T-helper 22 cell (primary cell): ENCODE measurements around the gene HNRNPC.
"Not testable (repeated sequence)": the region's sequence is repeated elsewhere in the genome, so short reads cannot be mapped to it uniquely, and the experiment has no call there.

Experiments
- DNase-seq: peaks from one replicate; pipeline ENCODE4 v3.0.0-alpha.2; 2020; ENCODE audit warnings: low read depth

HNRNPC gene

GRCh38 chr14:21268617-21269251 is 508 bp downstream of the HNRNPC start:
- DNase-seq, result no peak

- DNase-seq, result no peak
These were observed 1.2 kb downstream of the HNRNPC start for GRCh38 chr14:21267886-21268616.

- DNase-seq, result no peak
These were observed 1.8 kb downstream of the HNRNPC start for GRCh38 chr14:21267431-21267845.

- DNase-seq, result no peak
These were observed 5.0 kb downstream of the HNRNPC start for GRCh38 chr14:21264025-21264801.

GRCh38 chr14:21263284-21264024 is 5.8 kb downstream of the HNRNPC start:
- DNase-seq, result no peak

GRCh38 chr14:21262410-21262809 is 6.8 kb downstream of the HNRNPC start:
- DNase-seq, result no peak

- DNase-seq, result no peak
These were observed 7.4 kb downstream of the HNRNPC start for GRCh38 chr14:21261824-21262223.

GRCh38 chr14:21258889-21259787 is 10.1 kb downstream of the HNRNPC start:
- no peak for DNase-seq

GRCh38 chr14:21258005-21258888 is 11.0 kb downstream of the HNRNPC start:
- no peak for DNase-seq

GRCh38 chr14:21257394-21257909 is 11.8 kb downstream of the HNRNPC start:
- DNase-seq, result no peak

- DNase-seq, result no peak
These were observed 12.5 kb downstream of the HNRNPC start for GRCh38 chr14:21256539-21257393.

GRCh38 chr14:21256102-21256447 is 13.2 kb downstream of the HNRNPC start:
- DNase-seq, result not testable (repeated sequence)

GRCh38 chr14:21255385-21256101 is 13.7 kb downstream of the HNRNPC start:
- no peak for DNase-seq

GRCh38 chr14:21252149-21252548 is 17.1 kb downstream of the HNRNPC start:
- DNase-seq, result no peak

- DNase-seq, result no peak
These were observed 18.0 kb downstream of the HNRNPC start for GRCh38 chr14:21251215-21251614.

- no peak for DNase-seq
These were observed 20.4 kb downstream of the HNRNPC start for GRCh38 chr14:21248739-21249411.

- no peak for DNase-seq
These were observed 20.9 kb downstream of the HNRNPC start for GRCh38 chr14:21248338-21248737.

GRCh38 chr14:21245813-21246212 is 23.4 kb downstream of the HNRNPC start:
- no peak for DNase-seq
